ENCODE results near the gene SKAP1.
"Not testable (repeated sequence)": the region's sequence is repeated elsewhere in the genome, so short reads cannot be mapped to it uniquely, and the experiment has no call there.

The SKAP1 gene

GRCh38 chr17:48194097-48194550, 235.9 kb downstream of the SKAP1 start:
- peak; percentile 82 for DNase-seq

DNA sequence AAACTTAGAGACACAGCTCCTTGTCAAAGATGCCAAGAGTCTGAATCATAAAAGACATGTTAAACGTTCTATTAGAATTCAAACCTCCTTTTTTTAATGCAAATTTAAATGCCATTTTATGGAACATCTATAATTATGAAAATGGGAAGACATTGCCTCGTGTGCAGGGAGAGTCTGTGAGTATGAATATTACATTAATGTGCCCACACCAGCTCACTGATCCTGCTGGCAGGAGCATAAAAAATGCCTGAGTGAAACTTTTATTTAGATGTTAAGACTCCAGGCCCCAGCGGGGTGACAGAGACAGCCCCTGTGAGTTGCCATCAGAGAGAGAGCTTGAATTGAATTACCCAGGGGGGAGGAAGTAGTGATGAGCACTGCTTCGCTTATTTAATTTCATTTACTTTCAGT, 237.7 kb downstream of the SKAP1 start:
- DNase-seq: no peak

GRCh38 chr17:48191362-48191761, 238.7 kb downstream of the SKAP1 start:
- DNase-seq: no peak

DNA sequence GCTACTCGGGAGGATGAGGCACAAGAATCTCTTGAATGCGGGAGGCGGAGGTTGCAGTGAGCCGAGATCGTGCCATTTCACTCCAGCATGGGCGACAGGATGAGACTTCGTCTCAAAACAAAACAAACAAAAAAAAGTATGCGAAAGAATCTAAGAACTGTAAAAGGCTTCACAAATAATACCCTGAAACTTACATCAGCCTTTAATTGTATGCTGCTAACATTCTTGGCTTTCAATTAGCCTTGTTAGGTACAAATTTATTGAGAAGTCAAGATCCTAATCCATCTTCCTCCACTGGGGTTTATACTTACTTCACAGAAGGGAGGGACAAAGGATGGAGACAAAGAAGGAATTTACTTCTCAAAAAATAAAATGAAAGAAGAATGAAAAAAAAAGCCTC, 239.1 kb downstream of the SKAP1 start:
- no peak for DNase-seq

GRCh38 chr17:48187872-48188608, 242.0 kb downstream of the SKAP1 start:
- peak; percentile 95 for DNase-seq

DNA sequence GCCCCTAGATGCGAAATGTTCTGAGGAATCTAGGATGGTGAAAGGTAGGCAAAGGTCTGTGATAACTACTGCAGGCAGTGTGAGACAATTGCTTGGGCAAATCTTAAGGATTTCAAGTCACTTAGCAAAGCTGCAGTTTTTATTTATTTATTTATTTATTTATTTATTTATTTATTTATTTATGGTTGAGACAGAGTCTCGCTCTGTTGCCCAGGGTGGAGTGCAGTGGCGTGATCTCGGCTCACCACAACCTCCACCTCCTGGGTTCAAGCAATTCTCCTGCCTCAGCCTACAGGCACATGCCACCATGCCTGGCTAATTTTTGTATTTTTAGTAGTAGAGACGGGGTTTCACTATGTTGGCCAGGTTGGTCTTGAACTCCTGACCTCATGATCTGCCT, 243.7 kb downstream of the SKAP1 start:
- not testable (repeated sequence) for DNase-seq

DNA sequence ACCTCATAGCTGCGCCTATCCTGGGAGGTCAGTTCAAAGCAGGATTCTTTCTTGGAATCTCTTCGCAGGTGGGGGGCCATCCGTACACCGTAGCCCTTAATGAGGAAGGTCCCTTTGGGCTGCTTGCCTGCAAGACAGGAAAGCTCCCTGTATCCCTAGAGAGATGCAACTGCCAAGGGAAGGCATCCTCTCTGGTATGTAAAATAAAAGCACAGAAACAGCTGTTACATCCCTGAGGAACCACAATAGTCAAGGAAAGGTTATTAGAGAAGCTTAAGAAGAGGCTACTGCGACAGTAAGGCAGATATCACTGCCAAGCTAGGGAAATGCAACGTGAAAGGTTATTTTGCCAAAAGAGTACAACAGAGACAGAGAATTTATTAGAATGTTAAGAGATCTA, 245.3 kb downstream of the SKAP1 start:
- no peak for DNase-seq

DNA sequence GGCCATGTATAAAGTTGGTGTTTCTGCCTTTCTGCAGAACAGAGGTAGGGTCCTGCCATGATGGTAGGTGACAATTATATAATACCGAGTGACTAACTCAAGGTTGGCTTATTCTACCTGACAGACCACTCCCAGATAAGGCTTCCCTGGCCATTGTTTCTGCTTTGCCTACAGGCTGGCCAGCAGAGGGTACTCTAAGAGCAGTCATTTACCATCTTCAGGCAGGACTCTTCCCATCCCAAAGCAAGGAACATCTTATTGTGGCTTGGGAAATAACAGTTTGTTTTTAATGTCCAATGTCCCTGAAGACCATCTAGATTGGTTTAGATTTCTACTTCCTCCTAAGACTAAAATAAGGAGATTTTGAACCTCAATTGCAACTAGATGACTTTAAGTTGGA, 248.4 kb downstream of the SKAP1 start:
- peak; percentile 66 for DNase-seq

DNA sequence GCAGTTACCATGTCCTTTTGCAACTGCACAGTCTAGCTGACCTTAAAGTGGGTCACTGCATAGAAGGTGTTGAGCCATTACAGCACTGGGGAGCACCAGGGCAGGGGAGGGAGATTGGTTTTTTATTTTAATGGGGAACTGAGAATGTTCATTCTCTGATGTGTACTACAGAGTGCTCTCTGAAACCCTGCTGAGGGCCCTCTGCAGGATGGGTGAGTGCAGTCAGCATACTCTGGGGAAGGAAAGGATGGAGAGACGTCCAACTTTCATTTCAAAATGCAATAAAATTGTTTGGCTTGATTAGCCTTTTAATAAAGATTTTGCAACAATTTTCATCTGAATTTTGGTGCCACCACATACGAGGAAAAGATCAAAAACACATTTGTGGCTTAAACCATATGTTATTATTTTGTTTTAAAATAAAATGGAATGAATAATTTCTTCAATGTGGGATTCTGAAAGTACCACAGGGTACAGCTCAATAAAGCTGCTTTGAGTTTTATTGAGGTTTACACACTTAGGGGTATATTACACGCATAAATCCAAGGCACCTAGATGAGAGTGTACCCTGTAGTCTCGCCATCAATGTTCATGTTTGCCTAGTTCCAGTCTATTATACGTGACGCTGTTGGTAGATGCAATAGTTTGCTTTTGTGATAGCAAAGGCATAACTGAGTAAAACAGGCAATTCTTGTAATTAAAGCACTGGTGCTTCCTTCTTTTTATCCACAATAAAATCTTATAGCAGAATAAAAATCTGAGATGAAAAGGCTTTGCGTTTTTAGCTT, 249.0 kb downstream of the SKAP1 start:
- no peak for DNase-seq

DNA sequence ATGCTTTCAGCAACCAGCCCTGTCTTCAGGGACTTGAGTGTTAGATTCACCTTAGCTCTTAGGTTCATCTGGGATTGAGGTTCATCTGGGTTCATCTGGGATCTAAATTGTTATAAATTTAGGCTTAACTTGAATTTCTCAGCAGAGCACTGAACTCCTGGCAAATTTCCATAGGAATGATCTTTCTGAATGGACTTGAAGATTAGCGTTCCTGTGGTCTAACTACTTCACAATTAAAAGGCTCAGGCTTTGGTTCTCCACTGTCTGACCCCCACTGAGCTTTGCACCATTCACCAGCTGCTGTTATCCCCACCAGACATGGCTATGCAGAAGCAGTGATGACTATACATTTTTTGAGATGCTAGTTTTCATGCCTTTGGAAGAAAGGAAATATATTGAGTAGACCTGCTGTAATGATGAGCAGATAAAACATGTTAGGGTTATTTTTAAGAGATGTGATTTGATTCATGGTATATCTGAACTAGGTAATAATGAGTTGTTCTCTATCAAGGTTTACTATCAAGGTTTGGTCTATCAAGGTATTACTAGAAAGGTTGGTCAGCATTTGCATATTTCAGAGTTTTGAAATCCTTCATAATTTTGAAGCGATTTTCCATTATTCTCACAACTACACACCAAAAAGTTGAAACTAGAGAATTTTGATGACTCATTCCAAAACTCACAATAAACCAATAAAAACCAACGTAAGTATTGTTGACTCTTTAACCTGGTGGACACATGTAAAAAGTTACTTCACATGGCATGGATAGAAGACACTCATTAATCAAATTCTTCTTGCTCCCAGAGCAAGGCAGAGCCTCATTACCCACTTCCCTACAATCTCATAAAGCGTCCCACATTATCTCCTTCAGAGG, 250.7 kb downstream of the SKAP1 start:
- DNase-seq: no peak

DNA sequence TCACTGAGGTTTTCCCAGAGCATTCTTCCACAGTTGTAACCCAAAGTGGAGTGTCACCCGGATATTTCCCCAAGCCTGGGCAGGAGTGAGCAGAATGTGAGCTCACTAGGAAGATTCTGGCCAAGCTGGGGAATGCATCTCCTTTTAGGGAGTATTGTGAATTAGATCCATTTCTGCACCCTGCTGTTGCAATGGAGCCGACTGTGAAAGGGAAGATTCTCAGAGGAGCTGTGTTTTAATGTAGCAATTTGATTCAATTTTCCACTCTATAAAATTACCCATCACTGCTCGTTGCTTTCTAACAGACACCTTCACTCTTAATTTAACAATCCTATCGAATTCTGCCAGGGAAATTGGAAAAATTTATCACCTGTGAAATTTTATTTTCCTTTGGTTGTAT, 251.7 kb downstream of the SKAP1 start:
- DNase-seq: no peak

DNA sequence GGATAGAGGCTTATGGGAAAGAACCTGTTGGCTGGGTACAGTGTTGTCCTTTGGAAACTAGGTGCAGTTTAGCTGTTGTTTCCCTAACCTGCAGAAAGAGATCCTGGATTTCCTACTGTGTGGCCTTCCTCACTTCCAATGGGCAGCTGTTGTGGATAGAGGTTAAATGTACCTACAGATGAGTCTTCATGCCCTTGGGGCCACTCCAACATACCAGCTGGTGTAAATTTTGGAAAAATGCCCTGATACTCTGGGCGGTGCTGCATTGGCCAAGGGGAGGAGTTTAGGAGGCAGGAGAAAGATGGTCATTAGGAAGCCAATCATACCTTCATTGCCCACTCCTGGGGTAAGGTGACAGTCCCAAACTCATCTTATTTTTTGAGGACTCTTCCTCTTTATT, 252.2 kb downstream of the SKAP1 start:
- DNase-seq: peak; percentile 28

- no peak for DNase-seq
These were observed 253.6 kb downstream of the SKAP1 start for GRCh38 chr17:48176471-48176855.

- no peak for DNase-seq
These were observed 254.1 kb downstream of the SKAP1 start for GRCh38 chr17:48175692-48176470.

GRCh38 chr17:48174833-48175523, 255.0 kb downstream of the SKAP1 start:
- DNase-seq: peak; percentile 76

DNA sequence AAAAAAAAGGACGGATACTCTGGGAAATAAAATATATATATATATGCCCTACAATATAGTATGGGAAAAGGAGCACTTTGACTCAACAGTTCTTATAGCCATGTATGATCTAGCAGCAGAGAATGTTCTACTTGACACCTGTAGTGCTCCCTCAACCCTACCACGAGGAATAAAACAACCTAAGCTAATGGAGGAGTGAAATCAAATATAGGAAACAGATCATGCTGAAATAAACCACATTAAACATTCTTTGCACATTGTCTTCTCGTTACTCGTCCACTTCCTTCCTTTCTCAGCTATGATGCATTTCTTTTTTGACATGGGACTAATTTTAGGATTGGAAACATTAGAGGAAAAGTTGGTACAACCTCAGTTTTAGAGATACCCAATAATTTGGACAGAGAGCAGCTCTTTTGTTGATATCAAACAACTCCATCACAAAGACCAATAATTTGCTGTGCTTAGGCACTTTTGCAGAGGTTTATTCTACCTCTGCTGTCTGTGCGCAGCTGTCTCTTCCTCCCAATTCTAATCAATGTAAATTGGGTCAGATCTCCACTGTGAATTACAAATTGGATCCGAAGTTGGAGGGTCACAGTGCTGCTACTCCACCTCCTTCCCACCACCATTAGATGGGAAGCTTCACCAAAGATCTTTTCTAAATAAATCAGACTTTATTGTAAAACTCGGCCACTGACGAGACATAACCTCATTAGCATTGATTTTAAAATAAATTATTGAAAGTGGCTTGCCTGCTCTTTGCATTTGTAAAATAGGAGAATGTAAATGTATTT, 256.6 kb downstream of the SKAP1 start:
- no peak for DNase-seq

DNA sequence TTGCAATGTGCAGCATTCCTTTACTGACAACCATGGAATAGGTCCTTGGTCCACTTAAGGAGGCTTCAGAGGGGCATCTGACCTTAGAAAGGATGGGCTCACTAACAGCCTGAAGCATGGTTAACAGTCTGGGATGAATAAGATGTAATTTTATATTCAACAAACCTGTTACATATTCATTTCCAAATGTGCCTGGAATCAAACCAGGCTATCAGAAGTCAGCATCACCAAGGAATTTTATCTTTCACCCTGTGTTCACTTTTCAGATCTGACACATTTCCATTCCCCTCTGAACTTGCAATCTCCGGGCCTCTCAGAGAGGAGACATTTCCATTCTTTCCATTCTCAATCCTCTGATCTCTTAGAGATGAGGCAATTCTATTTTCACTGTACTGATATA, 260.1 kb downstream of the SKAP1 start:
- no peak for DNase-seq

GRCh38 chr17:48163809-48164208, 266.2 kb downstream of the SKAP1 start:
- DNase-seq: no peak

DNA sequence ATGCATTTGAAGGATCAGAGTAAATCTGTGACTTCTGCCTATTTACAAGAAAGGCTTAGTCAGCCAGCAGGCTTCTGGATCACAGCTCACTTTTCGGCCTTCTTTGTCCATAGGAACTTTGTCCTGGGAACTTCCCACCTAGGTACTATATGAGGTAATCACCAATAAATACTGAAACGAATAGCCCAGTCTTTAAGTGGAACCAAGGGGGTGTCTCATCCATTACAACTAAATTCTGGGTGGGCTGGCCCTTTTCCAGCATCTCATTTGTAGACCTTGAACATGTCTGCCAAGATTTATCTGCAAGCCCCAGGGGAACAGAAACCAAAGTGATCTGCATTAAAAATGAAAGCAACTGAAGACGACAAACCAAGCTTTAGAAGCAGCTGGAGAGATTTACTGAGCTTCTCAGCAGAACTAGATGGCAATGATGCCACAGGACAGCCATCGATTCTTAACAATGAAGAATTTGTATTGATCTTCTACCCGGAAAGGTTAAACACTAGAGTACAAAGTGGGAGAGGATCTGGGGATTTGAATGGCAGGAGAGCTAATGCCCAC, 267.0 kb downstream of the SKAP1 start:
- peak; percentile 68 for DNase-seq

GRCh38 chr17:48162306-48162934, 267.6 kb downstream of the SKAP1 start:
- no peak for DNase-seq

Data from NCI-H1092 treated with DMSO at 0.1 percent for 48 hours (cell line).